NOMO-1 (cell line): Measurements from ENCODE around the gene CSMD2.

Experiments
- DNase-seq, 2 experiments: peaks; one replicate each; lab custom pipeline; 2025; ENCODE audit not compliant: unreplicated experiment in 2 of 2; lab: John Stamatoyannopoulos, UW

CSMD2 gene

GRCh38 chr1:33875862-33876261 is 289.2 kb downstream of the CSMD2 start:
- no peak for DNase-seq

- DNase-seq: no peak
Observed at GRCh38 chr1:33874636-33875035, 290.4 kb downstream of the CSMD2 start.

- no peak for DNase-seq
Observed at GRCh38 chr1:33872683-33873082, 292.3 kb downstream of the CSMD2 start.

GRCh38 chr1:33872275-33872674 is 292.8 kb downstream of the CSMD2 start:
- DNase-seq: no peak

GRCh38 chr1:33867684-33868083 is 297.3 kb downstream of the CSMD2 start:
- no peak for DNase-seq

GRCh38 chr1:33866281-33866680 is 298.7 kb downstream of the CSMD2 start:
- DNase-seq: no peak

GRCh38 chr1:33864460-33865389 is 300.3 kb downstream of the CSMD2 start:
- DNase-seq: no peak

GRCh38 chr1:33863779-33864178 is 301.3 kb downstream of the CSMD2 start, which contains the start of gene HMGB4:
HMGB4 (plus strand) TSS chr1:33864079; CDS start chr1:33864192, 113 bp downstream.
- no peak for DNase-seq

- no peak for DNase-seq
Observed at GRCh38 chr1:33860671-33861070, 304.4 kb downstream of the CSMD2 start.

GRCh38 chr1:33854091-33854490 is 310.9 kb downstream of the CSMD2 start:
- DNase-seq: no peak

- DNase-seq: no peak
Observed at GRCh38 chr1:33853431-33853830, 311.6 kb downstream of the CSMD2 start.

- peak; percentile 22 to 50 for DNase-seq
Observed at GRCh38 chr1:33852711-33853110, 312.3 kb downstream of the CSMD2 start.

GRCh38 chr1:33850481-33850880 is 314.5 kb downstream of the CSMD2 start:
- DNase-seq: no peak

GRCh38 chr1:33849211-33849610 is 315.8 kb downstream of the CSMD2 start:
- DNase-seq: no peak

- no peak for DNase-seq
Observed at GRCh38 chr1:33848205-33848937, 316.7 kb downstream of the CSMD2 start.

GRCh38 chr1:33846861-33847260 is 318.2 kb downstream of the CSMD2 start:
- DNase-seq: no peak

GRCh38 chr1:33844166-33844565 is 320.9 kb downstream of the CSMD2 start:
- DNase-seq: no peak

- no peak for DNase-seq
Observed at GRCh38 chr1:33842348-33842747, 322.7 kb downstream of the CSMD2 start.

GRCh38 chr1:33841494-33841893 is 323.5 kb downstream of the CSMD2 start:
- DNase-seq: no peak

GRCh38 chr1:33837635-33838034 is 327.4 kb downstream of the CSMD2 start:
- no peak for DNase-seq

GRCh38 chr1:33836911-33837310 is 328.1 kb downstream of the CSMD2 start:
- DNase-seq: no peak

GRCh38 chr1:33828654-33829053 is 336.4 kb downstream of the CSMD2 start:
- DNase-seq: no peak
